ENCODE measurements around the gene FHL3.
A peak's percentile ranks its signal among the peaks of the same experiment; 100 is the strongest.

The FHL3 gene

GRCh38 chr1:38012363-38013226 lies 7.3 kb upstream of the FHL3 start, which contains the start of gene UTP11:
UTP11 (plus strand) TSS chr1:38012734; CDS start chr1:38012803, 69 bp downstream.
- Histone ChIP-seq H3K4me1 (ENCODE audit: control insufficient read depth in 1 of 2, insufficient read depth in 2 of 2, low read length in 2 of 2) (peaks cover 14 to 21% of the 10 kb centered on the region in 2 donors), H3K9ac (ENCODE audit: low read depth in 1 of 2, low read length in 2 of 2) (peak within 1 kb of the TSS; percentile 90 to 97), H3K36me3 (ENCODE audit: control insufficient read depth in 1 of 2, insufficient read depth in 2 of 2, low read length in 2 of 2) (peaks cover 9 to 23% of the 10 kb centered on the region in 2 donors), H3K27ac (ENCODE audit: low read depth, low read length) (peak within 1 kb of the TSS; percentile 92), H3K9me3 (ENCODE audit: control insufficient read depth in 1 of 2, low read length in 2 of 2) (no peaks in the 10 kb centered on the region), H3K27me3 (ENCODE audit: control insufficient read depth in 1 of 2, insufficient read depth in 2 of 2, low read length in 2 of 2) (no peaks in the 10 kb centered on the region), H3K4me3 (ENCODE audit: low read depth in 1 of 2, low read length in 2 of 2) (peak within 1 kb of the TSS; percentile 92 to 96)

GRCh38 chr1:38009841-38010180 lies 4.5 kb upstream of the FHL3 start:
- peaks cover 14 to 16% of the 10 kb centered on the region in 2 donors for H3K4me1 ChIP-seq (ENCODE audit: control insufficient read depth in 1 of 2, insufficient read depth in 2 of 2, low read length in 2 of 2)
- H3K4me3 ChIP-seq (ENCODE audit: low read depth in 1 of 2, low read length in 2 of 2), result no peak overlapping the region
- H3K27ac ChIP-seq (ENCODE audit: low read depth, low read length), result no peak overlapping the region
- no peaks in the 10 kb centered on the region for H3K9me3 ChIP-seq (ENCODE audit: control insufficient read depth in 1 of 2, low read length in 2 of 2)
- H3K27me3 ChIP-seq (ENCODE audit: control insufficient read depth in 1 of 2, insufficient read depth in 2 of 2, low read length in 2 of 2), result peaks cover 0 to under 1% of the 10 kb centered on the region in 2 donors
- no peaks in the 10 kb centered on the region for H3K36me3 ChIP-seq (ENCODE audit: control insufficient read depth in 1 of 2, insufficient read depth in 2 of 2, low read length in 2 of 2)
- H3K9ac ChIP-seq (ENCODE audit: low read depth in 1 of 2, low read length in 2 of 2), result no peak overlapping the region

- Histone ChIP-seq H3K27me3 (ENCODE audit: control insufficient read depth in 1 of 2, insufficient read depth in 2 of 2, low read length in 2 of 2) (peaks cover 2 to 6% of the 10 kb centered on the region in 2 donors), H3K36me3 (ENCODE audit: control insufficient read depth in 1 of 2, insufficient read depth in 2 of 2, low read length in 2 of 2) (no peaks in the 10 kb centered on the region), H3K27ac (ENCODE audit: low read depth, low read length) (no peak overlapping the region), H3K9me3 (ENCODE audit: control insufficient read depth in 1 of 2, low read length in 2 of 2) (no peaks in the 10 kb centered on the region), H3K9ac (ENCODE audit: low read depth in 1 of 2, low read length in 2 of 2) (no peak overlapping the region), H3K4me3 (ENCODE audit: low read depth in 1 of 2, low read length in 2 of 2) (no peak overlapping the region), H3K4me1 (ENCODE audit: control insufficient read depth in 1 of 2, insufficient read depth in 2 of 2, low read length in 2 of 2) (peaks cover 13 to 20% of the 10 kb centered on the region in 2 donors)
Measured at GRCh38 chr1:38009088-38009840, 4.0 kb upstream of the FHL3 start.

GRCh38 chr1:38006008-38006828 lies 904 bp upstream of the FHL3 start:
- Histone ChIP-seq H3K9me3 (ENCODE audit: control insufficient read depth in 1 of 2, low read length in 2 of 2) (no peaks in the 10 kb centered on the region), H3K27me3 (ENCODE audit: control insufficient read depth in 1 of 2, insufficient read depth in 2 of 2, low read length in 2 of 2) (peaks cover 6% of the 10 kb centered on the region in 2 donors), H3K36me3 (ENCODE audit: control insufficient read depth in 1 of 2, insufficient read depth in 2 of 2, low read length in 2 of 2) (no peaks in the 10 kb centered on the region), H3K4me3 (ENCODE audit: low read depth in 1 of 2, low read length in 2 of 2) (no peak overlapping the region), H3K9ac (ENCODE audit: low read depth in 1 of 2, low read length in 2 of 2) (peak overlapping the region in 1 of 2 donors; percentile 25), H3K27ac (ENCODE audit: low read depth, low read length) (no peak overlapping the region), H3K4me1 (ENCODE audit: control insufficient read depth in 1 of 2, insufficient read depth in 2 of 2, low read length in 2 of 2) (peaks cover 3 to 7% of the 10 kb centered on the region in 2 donors)

GRCh38 chr1:38004284-38005108 lies 818 bp downstream of the FHL3 start:
- Histone ChIP-seq H3K27me3 (ENCODE audit: control insufficient read depth in 1 of 2, insufficient read depth in 2 of 2, low read length in 2 of 2) (peaks cover 6% of the 10 kb centered on the region in 2 donors), H3K36me3 (ENCODE audit: control insufficient read depth in 1 of 2, insufficient read depth in 2 of 2, low read length in 2 of 2) (no peaks in the 10 kb centered on the region), H3K4me1 (ENCODE audit: control insufficient read depth in 1 of 2, insufficient read depth in 2 of 2, low read length in 2 of 2) (peaks cover 16 to 23% of the 10 kb centered on the region in 2 donors), H3K27ac (ENCODE audit: low read depth, low read length) (no peak overlapping the region), H3K9ac (ENCODE audit: low read depth in 1 of 2, low read length in 2 of 2) (peak overlapping the region; percentile 31 to 79), H3K4me3 (ENCODE audit: low read depth in 1 of 2, low read length in 2 of 2) (peak overlapping the region; percentile 51 to 76), H3K9me3 (ENCODE audit: control insufficient read depth in 1 of 2, low read length in 2 of 2) (no peaks in the 10 kb centered on the region)

GRCh38 chr1:38003261-38004250 lies 1.8 kb downstream of the FHL3 start:
- no peaks in the 10 kb centered on the region for H3K9me3 ChIP-seq (ENCODE audit: control insufficient read depth in 1 of 2, low read length in 2 of 2)
- H3K27me3 ChIP-seq (ENCODE audit: control insufficient read depth in 1 of 2, insufficient read depth in 2 of 2, low read length in 2 of 2), result peaks cover 6% of the 10 kb centered on the region in 2 donors
- peaks cover 24 to 31% of the 10 kb centered on the region in 2 donors for H3K4me1 ChIP-seq (ENCODE audit: control insufficient read depth in 1 of 2, insufficient read depth in 2 of 2, low read length in 2 of 2)
- H3K4me3 ChIP-seq (ENCODE audit: low read depth in 1 of 2, low read length in 2 of 2), result peak overlapping the region; percentile 51 to 76
- peaks cover under 1 to 2% of the 10 kb centered on the region in 2 donors for H3K36me3 ChIP-seq (ENCODE audit: control insufficient read depth in 1 of 2, insufficient read depth in 2 of 2, low read length in 2 of 2)
- peak overlapping the region; percentile 31 to 79 for H3K9ac ChIP-seq (ENCODE audit: low read depth in 1 of 2, low read length in 2 of 2)
- no peak overlapping the region for H3K27ac ChIP-seq (ENCODE audit: low read depth, low read length)

- Histone ChIP-seq H3K9ac (ENCODE audit: low read depth in 1 of 2, low read length in 2 of 2) (peak overlapping the region; percentile 25 to 54), H3K4me3 (ENCODE audit: low read depth in 1 of 2, low read length in 2 of 2) (peak overlapping the region in 1 of 2 donors; percentile 22), H3K36me3 (ENCODE audit: control insufficient read depth in 1 of 2, insufficient read depth in 2 of 2, low read length in 2 of 2) (peaks cover 5 to 10% of the 10 kb centered on the region in 2 donors), H3K4me1 (ENCODE audit: control insufficient read depth in 1 of 2, insufficient read depth in 2 of 2, low read length in 2 of 2) (peaks cover 31 to 47% of the 10 kb centered on the region in 2 donors), H3K27ac (ENCODE audit: low read depth, low read length) (peak overlapping the region; percentile 85), H3K9me3 (ENCODE audit: control insufficient read depth in 1 of 2, low read length in 2 of 2) (no peaks in the 10 kb centered on the region), H3K27me3 (ENCODE audit: control insufficient read depth in 1 of 2, insufficient read depth in 2 of 2, low read length in 2 of 2) (peaks cover 6% of the 10 kb centered on the region in 2 donors)
Measured at GRCh38 chr1:38000529-38001455, 4.5 kb downstream of the FHL3 start.

- Histone ChIP-seq H3K9me3 (ENCODE audit: control insufficient read depth in 1 of 2, low read length in 2 of 2) (no peaks in the 10 kb centered on the region), H3K27me3 (ENCODE audit: control insufficient read depth in 1 of 2, insufficient read depth in 2 of 2, low read length in 2 of 2) (peaks cover 6% of the 10 kb centered on the region in 2 donors), H3K4me3 (ENCODE audit: low read depth in 1 of 2, low read length in 2 of 2) (peak overlapping the region in 1 of 2 donors; percentile 13), H3K4me1 (ENCODE audit: control insufficient read depth in 1 of 2, insufficient read depth in 2 of 2, low read length in 2 of 2) (peaks cover 34 to 50% of the 10 kb centered on the region in 2 donors), H3K27ac (ENCODE audit: low read depth, low read length) (peak overlapping the region; percentile 85), H3K9ac (ENCODE audit: low read depth in 1 of 2, low read length in 2 of 2) (peak overlapping the region; percentile 39 to 54), H3K36me3 (ENCODE audit: control insufficient read depth in 1 of 2, insufficient read depth in 2 of 2, low read length in 2 of 2) (peaks cover 5 to 10% of the 10 kb centered on the region in 2 donors)
Measured at GRCh38 chr1:38000233-38000528, 5.1 kb downstream of the FHL3 start.

All from duodenal mucosa (tissue), 2 donors.